ENCODE measurements around the gene BAK1. TPM values are rescaled to one million over a fixed set of nuclear protein-coding genes. Genes with fewer than 3 reads are reported as not detected.

The BAK1 gene
- total RNA-seq, 1 donor, result 13.8 TPM

DNA sequence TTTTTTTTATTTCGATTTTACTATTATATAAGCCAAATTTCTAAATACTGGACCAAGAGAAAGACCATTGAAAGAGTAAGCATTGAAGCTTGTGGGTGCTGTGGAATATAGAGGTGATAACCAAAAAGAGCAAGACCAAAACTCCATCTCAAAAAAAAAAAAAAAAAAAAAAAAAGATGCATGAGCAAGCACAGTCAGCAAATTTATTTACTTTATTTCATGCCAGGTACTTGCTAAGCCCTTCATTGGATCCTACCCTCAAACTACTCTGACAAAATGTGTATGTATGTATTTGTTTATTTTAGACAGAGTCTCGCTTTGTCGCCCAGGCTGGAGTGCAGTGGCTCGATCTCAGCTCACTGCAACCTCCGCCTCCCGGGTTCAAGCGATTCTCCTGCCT is 27.8 kb downstream of the BAK1 start:
- no peak overlapping the region for H3K4me2 ChIP-seq (ENCODE audit: insufficient read depth, low read length)
- H2AFZ ChIP-seq (ENCODE audit: low read length), result no peak overlapping the region
- no peaks in the 10 kb centered on the region for H3K36me3 ChIP-seq (ENCODE audit: insufficient read depth, low read length)
- DNase-seq (ENCODE audit: insufficient read length, low spot score, missing footprints), result no peak
- H3K79me2 ChIP-seq (ENCODE audit: insufficient read depth, low read length), result no peaks in the 10 kb centered on the region
- TF ChIP-seq, protein P1, sequence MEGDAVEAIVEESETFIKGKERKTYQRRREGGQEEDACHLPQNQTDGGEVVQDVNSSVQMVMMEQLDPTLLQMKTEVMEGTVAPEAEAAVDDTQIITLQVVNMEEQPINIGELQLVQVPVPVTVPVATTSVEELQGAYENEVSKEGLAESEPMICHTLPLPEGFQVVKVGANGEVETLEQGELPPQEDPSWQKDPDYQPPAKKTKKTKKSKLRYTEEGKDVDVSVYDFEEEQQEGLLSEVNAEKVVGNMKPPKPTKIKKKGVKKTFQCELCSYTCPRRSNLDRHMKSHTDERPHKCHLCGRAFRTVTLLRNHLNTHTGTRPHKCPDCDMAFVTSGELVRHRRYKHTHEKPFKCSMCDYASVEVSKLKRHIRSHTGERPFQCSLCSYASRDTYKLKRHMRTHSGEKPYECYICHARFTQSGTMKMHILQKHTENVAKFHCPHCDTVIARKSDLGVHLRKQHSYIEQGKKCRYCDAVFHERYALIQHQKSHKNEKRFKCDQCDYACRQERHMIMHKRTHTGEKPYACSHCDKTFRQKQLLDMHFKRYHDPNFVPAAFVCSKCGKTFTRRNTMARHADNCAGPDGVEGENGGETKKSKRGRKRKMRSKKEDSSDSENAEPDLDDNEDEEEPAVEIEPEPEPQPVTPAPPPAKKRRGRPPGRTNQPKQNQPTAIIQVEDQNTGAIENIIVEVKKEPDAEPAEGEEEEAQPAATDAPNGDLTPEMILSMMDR (IDR thresholded peaks at IDR 0.05; ENCODE audit: extremely low read depth, low read depth, low read length), result no peak
- H3K9me3 ChIP-seq (ENCODE audit: low read depth, low read length), result no peaks in the 10 kb centered on the region
- no peaks in the 10 kb centered on the region for H3K4me1 ChIP-seq (ENCODE audit: insufficient read depth, low read length)
- no peaks in the 10 kb centered on the region for H4K20me1 ChIP-seq (ENCODE audit: insufficient read depth, low read length)
- no peak overlapping the region for H3K4me3 ChIP-seq (ENCODE audit: insufficient read depth, low read length)
- H3K27me3 ChIP-seq (ENCODE audit: insufficient read depth, low read length), result peaks cover 2% of the 10 kb centered on the region
- H3K27ac ChIP-seq (ENCODE audit: low read depth, low read length), result no peak overlapping the region

DNA sequence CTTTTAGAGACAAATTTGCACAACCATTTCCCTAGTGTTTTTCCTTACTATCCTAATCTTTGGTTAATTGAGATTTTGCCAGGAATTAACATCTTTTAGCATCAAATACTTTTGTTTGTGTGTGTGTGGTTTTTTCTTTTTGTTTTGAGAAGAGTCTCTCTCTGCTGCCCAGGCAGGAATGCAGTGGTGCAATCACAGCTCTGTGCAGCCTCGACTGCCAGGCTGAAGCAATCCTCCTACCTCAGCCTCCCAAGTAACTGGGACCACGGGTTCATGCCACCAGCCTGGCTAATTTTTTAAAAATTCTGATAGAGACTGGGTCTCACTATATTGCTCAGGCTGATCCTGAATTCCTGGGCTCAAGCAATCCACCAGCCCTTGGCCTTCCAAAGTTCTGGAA is 28.5 kb downstream of the BAK1 start:
- Histone ChIP-seq H3K79me2 (ENCODE audit: insufficient read depth, low read length) (no peaks in the 10 kb centered on the region), H3K4me3 (ENCODE audit: insufficient read depth, low read length) (no peak overlapping the region), H3K27me3 (ENCODE audit: insufficient read depth, low read length) (peaks cover 2% of the 10 kb centered on the region), H2AFZ (ENCODE audit: low read length) (no peak overlapping the region), H3K4me1 (ENCODE audit: insufficient read depth, low read length) (no peaks in the 10 kb centered on the region), H3K4me2 (ENCODE audit: insufficient read depth, low read length) (no peak overlapping the region), H4K20me1 (ENCODE audit: insufficient read depth, low read length) (no peaks in the 10 kb centered on the region), H3K9me3 (ENCODE audit: low read depth, low read length) (no peaks in the 10 kb centered on the region), H3K36me3 (ENCODE audit: insufficient read depth, low read length) (no peaks in the 10 kb centered on the region), H3K27ac (ENCODE audit: low read depth, low read length) (no peak overlapping the region)
- TF ChIP-seq, protein P1 (IDR thresholded peaks at IDR 0.05; ENCODE audit: extremely low read depth, low read depth, low read length), result no peak
- DNase-seq (ENCODE audit: insufficient read length, low spot score, missing footprints), result no peak

DNA sequence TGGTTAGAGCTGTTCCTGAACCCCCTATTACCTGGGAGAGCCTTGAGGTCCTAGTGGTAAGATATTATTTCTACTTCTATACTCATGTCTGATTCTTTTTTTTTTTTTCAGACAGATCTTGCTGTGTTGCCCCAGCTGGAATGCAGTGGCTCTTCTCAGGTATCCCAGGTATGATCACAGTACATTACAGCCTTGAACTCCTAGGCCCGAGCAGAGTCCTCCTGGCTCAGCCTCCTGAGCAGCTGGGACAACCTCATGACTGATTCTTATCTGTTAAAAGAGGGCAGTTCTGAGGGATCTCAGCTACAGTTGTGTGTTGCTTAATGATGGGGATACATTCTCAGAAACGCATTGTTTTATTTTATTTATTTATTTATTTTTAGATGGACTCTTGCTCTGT is 30.2 kb downstream of the BAK1 start:
- Histone ChIP-seq H3K27ac (ENCODE audit: low read depth, low read length) (no peak overlapping the region), H3K4me1 (ENCODE audit: insufficient read depth, low read length) (no peaks in the 10 kb centered on the region), H3K27me3 (ENCODE audit: insufficient read depth, low read length) (peaks cover 2% of the 10 kb centered on the region), H4K20me1 (ENCODE audit: insufficient read depth, low read length) (no peaks in the 10 kb centered on the region), H3K4me2 (ENCODE audit: insufficient read depth, low read length) (no peak overlapping the region), H3K36me3 (ENCODE audit: insufficient read depth, low read length) (no peaks in the 10 kb centered on the region), H3K4me3 (ENCODE audit: insufficient read depth, low read length) (no peak overlapping the region), H3K9me3 (ENCODE audit: low read depth, low read length) (no peaks in the 10 kb centered on the region), H3K79me2 (ENCODE audit: insufficient read depth, low read length) (no peaks in the 10 kb centered on the region), H2AFZ (ENCODE audit: low read length) (no peak overlapping the region)
- TF ChIP-seq, protein P1 (IDR thresholded peaks at IDR 0.05; ENCODE audit: extremely low read depth, low read depth, low read length), result no peak
- no peak for DNase-seq (ENCODE audit: insufficient read length, low spot score, missing footprints)

DNA sequence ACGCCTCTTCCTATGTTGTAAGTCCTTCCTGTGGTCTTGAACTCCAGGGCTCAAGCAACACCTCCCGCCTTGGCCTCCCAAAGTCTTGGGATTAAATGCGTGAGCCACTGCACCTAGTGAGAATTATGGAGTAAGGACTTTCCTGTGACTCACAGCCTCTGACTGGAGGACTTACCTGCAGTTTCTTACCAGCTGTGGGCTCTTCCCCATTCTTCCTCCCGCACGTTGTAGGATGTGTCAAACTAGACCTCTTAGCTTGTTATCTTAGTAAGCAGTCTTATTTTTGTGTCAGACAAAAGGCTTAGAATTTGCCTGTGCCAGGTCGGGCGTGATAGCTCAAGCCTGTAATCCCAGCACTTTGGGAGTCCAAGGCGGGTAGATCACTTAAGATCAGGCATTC is 30.9 kb downstream of the BAK1 start:
- H3K79me2 ChIP-seq (ENCODE audit: insufficient read depth, low read length), result no peaks in the 10 kb centered on the region
- H4K20me1 ChIP-seq (ENCODE audit: insufficient read depth, low read length), result no peaks in the 10 kb centered on the region
- no peak for DNase-seq (ENCODE audit: insufficient read length, low spot score, missing footprints)

More for the DNA sequence above, 30.9 kb downstream of the BAK1 start:
- Histone ChIP-seq H3K4me1 (ENCODE audit: insufficient read depth, low read length) (no peaks in the 10 kb centered on the region), H3K9me3 (ENCODE audit: low read depth, low read length) (no peaks in the 10 kb centered on the region), H3K36me3 (ENCODE audit: insufficient read depth, low read length) (no peaks in the 10 kb centered on the region), H3K27ac (ENCODE audit: low read depth, low read length) (no peak overlapping the region), H3K4me3 (ENCODE audit: insufficient read depth, low read length) (no peak overlapping the region), H3K27me3 (ENCODE audit: insufficient read depth, low read length) (peaks cover 2% of the 10 kb centered on the region), H2AFZ (ENCODE audit: low read length) (no peak overlapping the region), H3K4me2 (ENCODE audit: insufficient read depth, low read length) (no peak overlapping the region)
- TF ChIP-seq, protein P1 (IDR thresholded peaks at IDR 0.05; ENCODE audit: extremely low read depth, low read depth, low read length), result no peak

Data from osteoblast (primary cell).